ENCODE data around the gene ANKRD13B. TPM values are rescaled to one million over a fixed set of nuclear protein-coding genes. Genes with fewer than 3 reads are reported as not detected.
"Not testable (repeated sequence)": the region's sequence is repeated elsewhere in the genome, so short reads cannot be mapped to it uniquely, and the experiment has no call there.

ANKRD13B gene
- 8.1 TPM for total RNA-seq
- polyA plus RNA-seq (ENCODE audit: insufficient read depth in 1 of 8, insufficient read length in 8 of 8, low replicate concordance in 1 of 8) = 10 to 100 TPM; 10.5 to 17.6 (median 14.4) TPM
- long read RNA-seq, donor 1 = 0 reads
- long read RNA-seq, donor 2 = 0 reads
- long read RNA-seq, donor 3, partial matches to known transcripts = 37 of 38 reads
- long read RNA-seq, donor 3, other reads (novel, unspliced or antisense) = 0 of 38 reads
- long read RNA-seq, donor 4 = 0 reads
- long read RNA-seq, donor 5 = 0 reads
- long read RNA-seq, donor 6 = 0 reads
- long read RNA-seq, donor 7 = 0 reads
- long read RNA-seq, donor 8 = 0 reads
- long read RNA-seq, donor 9 = 0 reads
- long read RNA-seq, donor 10 = 0 reads
- long read RNA-seq, donor 11, partial matches to known transcripts = 21 of 25 reads
- long read RNA-seq, donor 11, other reads (novel, unspliced or antisense) = 0 of 25 reads

GRCh38 chr17:29592850-29593551 is at the start of gene ANKRD13B:
Gene ANKRD13B (plus strand): TSS chr17:29593132. CDS start chr17:29593622, 490 bp downstream.
- H3K36me3 ChIP-seq (ENCODE audit: control insufficient read depth, insufficient read depth, low read length) = no peaks in the 10 kb centered on the region
- H3K27me3 ChIP-seq (ENCODE audit: control insufficient read depth, insufficient read depth, low read length) = peaks cover 8% of the 10 kb centered on the region
- H3K4me1 ChIP-seq (ENCODE audit: control insufficient read depth, insufficient read depth, low read length) = peaks cover 80% of the 10 kb centered on the region
- DNase-seq = peak; percentile 74
- under 1% methylated on average over 95 of the region's 96 CpGs for WGBS (ENCODE audit: insufficient coverage)
- peak within 1 kb of the TSS; percentile 89 for H3K27ac ChIP-seq (ENCODE audit: low read length)
- H3K4me3 ChIP-seq (ENCODE audit: low read length) = peak within 1 kb of the TSS; percentile 58
- no peaks in the 10 kb centered on the region for H3K9me3 ChIP-seq (replicated peaks; ENCODE audit: control insufficient read depth, low read depth, low read length)

GRCh38 chr17:29544066-29544465 is 48.9 kb upstream of the ANKRD13B start:
- Histone ChIP-seq H3K9me3 (replicated peaks; ENCODE audit: control insufficient read depth, low read depth, low read length) (no peaks in the 10 kb centered on the region), H3K4me3 (ENCODE audit: low read length) (no peak overlapping the region), H3K27me3 (ENCODE audit: control insufficient read depth, insufficient read depth, low read length) (no peaks in the 10 kb centered on the region), H3K36me3 (ENCODE audit: control insufficient read depth, insufficient read depth, low read length) (peaks cover 28% of the 10 kb centered on the region), H3K27ac (ENCODE audit: low read length) (no peak overlapping the region), H3K4me1 (ENCODE audit: control insufficient read depth, insufficient read depth, low read length) (no peaks in the 10 kb centered on the region)
- no peak for DNase-seq
- WGBS (ENCODE audit: insufficient coverage) = no CpG with 5 or more reads among the region's 4 CpGs

GRCh38 chr17:29546085-29546484 is 46.8 kb upstream of the ANKRD13B start:
- Histone ChIP-seq H3K9me3 (replicated peaks; ENCODE audit: control insufficient read depth, low read depth, low read length) (no peaks in the 10 kb centered on the region), H3K4me3 (ENCODE audit: low read length) (no peak overlapping the region), H3K4me1 (ENCODE audit: control insufficient read depth, insufficient read depth, low read length) (peaks cover 4% of the 10 kb centered on the region), H3K27me3 (ENCODE audit: control insufficient read depth, insufficient read depth, low read length) (no peaks in the 10 kb centered on the region), H3K36me3 (ENCODE audit: control insufficient read depth, insufficient read depth, low read length) (peaks cover 24% of the 10 kb centered on the region), H3K27ac (ENCODE audit: low read length) (no peak overlapping the region)
- WGBS (ENCODE audit: insufficient coverage) = no CpG with 5 or more reads among the region's 1 CpG
- no peak for DNase-seq

GRCh38 chr17:29546830-29547229 is 46.1 kb upstream of the ANKRD13B start:
- no peaks in the 10 kb centered on the region for H3K27me3 ChIP-seq (ENCODE audit: control insufficient read depth, insufficient read depth, low read length)
- peaks cover 19% of the 10 kb centered on the region for H3K36me3 ChIP-seq (ENCODE audit: control insufficient read depth, insufficient read depth, low read length)
- no peak for DNase-seq
- WGBS (ENCODE audit: insufficient coverage) = no CpG with 5 or more reads among the region's 1 CpG
- no peak overlapping the region for H3K4me3 ChIP-seq (ENCODE audit: low read length)
- H3K9me3 ChIP-seq (replicated peaks; ENCODE audit: control insufficient read depth, low read depth, low read length) = no peaks in the 10 kb centered on the region
- peaks cover 4% of the 10 kb centered on the region for H3K4me1 ChIP-seq (ENCODE audit: control insufficient read depth, insufficient read depth, low read length)
- no peak overlapping the region for H3K27ac ChIP-seq (ENCODE audit: low read length)

GRCh38 chr17:29549177-29549923 is 43.6 kb upstream of the ANKRD13B start:
- DNase-seq = no peak
- Histone ChIP-seq H3K36me3 (ENCODE audit: control insufficient read depth, insufficient read depth, low read length) (peaks cover 7% of the 10 kb centered on the region), H3K4me1 (ENCODE audit: control insufficient read depth, insufficient read depth, low read length) (peaks cover 4% of the 10 kb centered on the region), H3K4me3 (ENCODE audit: low read length) (no peak overlapping the region), H3K27ac (ENCODE audit: low read length) (no peak overlapping the region), H3K9me3 (replicated peaks; ENCODE audit: control insufficient read depth, low read depth, low read length) (no peaks in the 10 kb centered on the region), H3K27me3 (ENCODE audit: control insufficient read depth, insufficient read depth, low read length) (no peaks in the 10 kb centered on the region)
- 34% methylated on average over 2 of the region's 5 CpGs for WGBS (ENCODE audit: insufficient coverage)

GRCh38 chr17:29555840-29556239 is 37.1 kb upstream of the ANKRD13B start:
- no peaks in the 10 kb centered on the region for H3K27me3 ChIP-seq (ENCODE audit: control insufficient read depth, insufficient read depth, low read length)
- no peak overlapping the region for H3K4me3 ChIP-seq (ENCODE audit: low read length)
- no peak overlapping the region for H3K27ac ChIP-seq (ENCODE audit: low read length)
- no peak for DNase-seq
- no peaks in the 10 kb centered on the region for H3K36me3 ChIP-seq (ENCODE audit: control insufficient read depth, insufficient read depth, low read length)
- H3K4me1 ChIP-seq (ENCODE audit: control insufficient read depth, insufficient read depth, low read length) = peaks cover 4% of the 10 kb centered on the region
- no peaks in the 10 kb centered on the region for H3K9me3 ChIP-seq (replicated peaks; ENCODE audit: control insufficient read depth, low read depth, low read length)
- WGBS (ENCODE audit: insufficient coverage) = 71% methylated on average over 1 of the region's 3 CpGs

GRCh38 chr17:29557085-29557738 is 35.7 kb upstream of the ANKRD13B start:
- H3K4me1 ChIP-seq (ENCODE audit: control insufficient read depth, insufficient read depth, low read length) = peaks cover 8% of the 10 kb centered on the region
- DNase-seq = no peak
- H3K36me3 ChIP-seq (ENCODE audit: control insufficient read depth, insufficient read depth, low read length) = peaks cover 4% of the 10 kb centered on the region
- H3K27me3 ChIP-seq (ENCODE audit: control insufficient read depth, insufficient read depth, low read length) = no peaks in the 10 kb centered on the region
- H3K27ac ChIP-seq (ENCODE audit: low read length) = no peak overlapping the region
- no peak overlapping the region for H3K4me3 ChIP-seq (ENCODE audit: low read length)
- H3K9me3 ChIP-seq (replicated peaks; ENCODE audit: control insufficient read depth, low read depth, low read length) = no peaks in the 10 kb centered on the region
- no CpG with 5 or more reads among the region's 1 CpG for WGBS (ENCODE audit: insufficient coverage)

- Histone ChIP-seq H3K36me3 (ENCODE audit: control insufficient read depth, insufficient read depth, low read length) (peaks cover 6% of the 10 kb centered on the region), H3K4me1 (ENCODE audit: control insufficient read depth, insufficient read depth, low read length) (peaks cover 9% of the 10 kb centered on the region), H3K4me3 (ENCODE audit: low read length) (no peak overlapping the region), H3K27ac (ENCODE audit: low read length) (no peak overlapping the region), H3K27me3 (ENCODE audit: control insufficient read depth, insufficient read depth, low read length) (no peaks in the 10 kb centered on the region), H3K9me3 (replicated peaks; ENCODE audit: control insufficient read depth, low read depth, low read length) (no peaks in the 10 kb centered on the region)
- no peak for DNase-seq
These were observed 35.2 kb upstream of the ANKRD13B start for GRCh38 chr17:29557739-29558116.

GRCh38 chr17:29558139-29558538 is 34.8 kb upstream of the ANKRD13B start:
- not testable (repeated sequence) for H3K4me3 ChIP-seq (ENCODE audit: low read length); DNase-seq; H3K4me1 ChIP-seq (ENCODE audit: control insufficient read depth, insufficient read depth, low read length); H3K9me3 ChIP-seq (replicated peaks; ENCODE audit: control insufficient read depth, low read depth, low read length); H3K27ac ChIP-seq (ENCODE audit: low read length); H3K36me3 ChIP-seq (ENCODE audit: control insufficient read depth, insufficient read depth, low read length); H3K27me3 ChIP-seq (ENCODE audit: control insufficient read depth, insufficient read depth, low read length)
- 84% methylated on average over 2 of the region's 5 CpGs for WGBS (ENCODE audit: insufficient coverage)

Data from muscle of leg (tissue), 16 donors.